Right ventricle myocardium superior (tissue), 1 donor: Measurements from ENCODE around the gene SEZ6L. TPM values are rescaled to one million over a fixed set of nuclear protein-coding genes. Genes with fewer than 3 reads are reported as not detected.
A peak's percentile ranks its signal among the peaks of the same experiment; 100 is the strongest.

ENCODE experiments used
- ATAC-seq: fragments of 200-7000 bp; cut with Tn5 transposase; one replicate; pipeline ENCODE4 v1.9.1; 2020; ENCODE audit warnings: mild to moderate bottlenecking; ENCODE audit not compliant: poor library complexity
- DNase-seq: peaks from one replicate; pipeline ENCODE4 v3.0.0-alpha.2; 2020
- intact Hi-C: fragments of 100-400 bp; cut with DNase I; formaldehyde crosslinking; loops from one replicate; pipeline ENCODE4 v1.11.2; 2022
- total RNA-seq: library from RNA; stranded (reverse); fragmentation: NEBNext Ultra II Directional; extraction: Animal tissue kit (Norgen Biotek cat#: 25700); gene quantifications from one replicate; pipeline ENCODE4 v1.2.1, GENCODE V29; 2021
- donor health status: DM: no; HTN: yes; CAD: no; lungs with severe emphysema.

SEZ6L gene
- total RNA-seq, 1 donor from 2014 or later: 0.11 TPM

- ATAC-seq (no peak), DNase-seq (no peak)
- intact Hi-C loops: no loop called here
Observed at GRCh38 chr22:26357813-26358212, 188.6 kb downstream of the SEZ6L start.

GRCh38 chr22:26359156-26359555 lies 189.9 kb downstream of the SEZ6L start:
- no peak for ATAC-seq
- no peak for DNase-seq
- intact Hi-C loops: no loop called here

- DNase-seq: peak; percentile 53
- ATAC-seq: peak; percentile 58
- intact Hi-C loops: no loop called here
Observed at GRCh38 chr22:26360169-26360885, 191.1 kb downstream of the SEZ6L start.

- ATAC-seq (no peak), DNase-seq (no peak)
- intact Hi-C loops: no loop called here
Observed at GRCh38 chr22:26362471-26362870, 193.2 kb downstream of the SEZ6L start.

- intact Hi-C loops: no loop called here
- ATAC-seq: peak; percentile 92
- DNase-seq: peak; percentile 47
Observed at GRCh38 chr22:26364066-26365015, 195.1 kb downstream of the SEZ6L start.

- no peak for DNase-seq
- intact Hi-C loops: no loop called here
- ATAC-seq: no peak
Observed at GRCh38 chr22:26367402-26368245, 198.4 kb downstream of the SEZ6L start.

- DNase-seq (no peak), ATAC-seq (no peak)
- intact Hi-C loops: no loop called here
Observed at GRCh38 chr22:26372890-26373289, 203.6 kb downstream of the SEZ6L start.

- ATAC-seq (no peak), DNase-seq (no peak)
- intact Hi-C loops: no loop called here
Observed at GRCh38 chr22:26374391-26375026, 205.2 kb downstream of the SEZ6L start.

- intact Hi-C loops: no loop called here
- DNase-seq (no peak), ATAC-seq (no peak)
Observed at GRCh38 chr22:26377170-26377830, 208.0 kb downstream of the SEZ6L start.

GRCh38 chr22:26380072-26380830 lies 211.0 kb downstream of the SEZ6L start:
- DNase-seq (no peak), ATAC-seq (no peak)
- intact Hi-C loops: no loop called here

GRCh38 chr22:26382782-26383181 lies 213.5 kb downstream of the SEZ6L start:
- DNase-seq: no peak
- intact Hi-C loops: no loop called here
- ATAC-seq: no peak

GRCh38 chr22:26383968-26384556 lies 214.8 kb downstream of the SEZ6L start:
- ATAC-seq: no peak
- intact Hi-C loops: no loop called here
- DNase-seq: no peak

GRCh38 chr22:26385164-26385563 lies 215.9 kb downstream of the SEZ6L start:
- intact Hi-C loops: no loop called here
- DNase-seq: no peak
- ATAC-seq: no peak

GRCh38 chr22:26389125-26389524 lies 219.9 kb downstream of the SEZ6L start:
- DNase-seq (no peak), ATAC-seq (no peak)
- intact Hi-C loops: no loop called here

- intact Hi-C loops: no loop called here
- ATAC-seq: no peak
- DNase-seq: no peak
Observed at GRCh38 chr22:26391091-26391490, 221.8 kb downstream of the SEZ6L start.

GRCh38 chr22:26391623-26392022 lies 222.4 kb downstream of the SEZ6L start:
- intact Hi-C loops: no loop called here
- no peak for ATAC-seq
- DNase-seq: no peak

- intact Hi-C loops: no loop called here
- DNase-seq (no peak), ATAC-seq (no peak)
Observed at GRCh38 chr22:26393929-26394328, 224.7 kb downstream of the SEZ6L start.
